Measurements from ENCODE around the gene CCNF. TPM values are rescaled to one million over a fixed set of nuclear protein-coding genes. Genes with fewer than 3 reads are reported as not detected.

Gene CCNF
- total and polyA plus RNA-seq, 9 of the 15 experiments (the other 6 are each of a cell fraction or from before 2014, with no cell fraction given), result 4.1 to 70.1 (median 29.5) TPM

DNA sequence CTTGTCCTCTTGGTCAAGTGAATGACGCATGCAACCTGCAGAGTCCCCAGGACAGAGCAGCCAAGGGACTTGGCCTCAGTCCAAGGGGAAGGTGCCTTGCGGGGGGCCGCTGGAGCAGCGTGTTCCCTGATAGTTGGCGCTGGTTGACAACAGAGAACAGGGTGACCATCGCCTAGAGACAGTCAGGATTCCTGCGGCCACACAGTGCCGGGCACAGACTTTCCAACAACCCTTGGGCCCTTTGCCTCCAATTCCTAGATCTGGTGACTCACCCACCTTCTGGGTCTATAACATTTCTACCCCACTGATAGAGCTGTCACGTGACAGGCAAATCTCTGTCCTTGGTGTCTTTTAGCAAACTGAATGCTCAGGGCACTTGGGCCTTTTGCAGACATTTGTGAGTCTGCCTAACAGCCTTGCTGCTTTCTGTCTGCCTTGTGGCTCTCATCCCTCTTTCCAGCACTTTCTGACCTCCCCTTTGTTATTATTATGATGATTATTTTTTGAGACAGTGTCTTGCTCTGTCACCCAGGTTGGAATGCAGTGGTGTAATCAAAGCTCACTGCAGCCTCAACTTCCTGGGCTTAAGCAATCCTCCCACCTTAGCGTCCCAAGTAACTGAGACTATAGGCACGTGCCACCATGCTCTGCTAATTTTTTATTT lies 18.8 kb downstream of the CCNF start:
- CTCF ChIA-PET (ENCODE audit: low intra/inter-chr PET ratio), result no interaction called here
- BruUV-seq (replicated peaks), result no TSS peak
- peaks cover 87% of the 10 kb centered on the region; the same call in 2 of the 3 replicates for H3K36me3 ChIP-seq (ENCODE audit: control insufficient read depth, insufficient read depth, low read length)

More for the DNA sequence above, 18.8 kb downstream of the CCNF start:
- no peak for DNase-seq (ENCODE audit: extremely low read depth in 1 of 4, low spot score in 3 of 4)
- no peak for ATAC-seq
- H3K79me2 ChIP-seq (ENCODE audit: control insufficient read depth, insufficient read depth, low read length), result no peaks in the 10 kb centered on the region
- H4K20me1 ChIP-seq (replicated peaks; ENCODE audit: control insufficient read depth, insufficient read depth, low read length), result no peaks in the 10 kb centered on the region
- no peak overlapping the region for H2AFZ ChIP-seq (ENCODE audit: low read depth, low read length)
- H3K27ac ChIP-seq (ENCODE audit: extremely low read depth, low read depth, low read length), result no peak overlapping the region
- H3K9me1 ChIP-seq (ENCODE audit: control insufficient read depth, insufficient read depth, low read length), result no peaks in the 10 kb centered on the region
- WGBS (ENCODE audit: insufficient coverage, low coverage, missing lambda C conversion rate), result 86% methylated on average over 11 of the region's 11 CpGs
- FAIRE-seq, result no peak
- no peak overlapping the region for H3K9ac ChIP-seq (ENCODE audit: insufficient read depth in 1 of 2, low read depth in 2 of 2, low read length in 2 of 2)
- in situ Hi-C loops (cut with MboI), result no loop called here
- H3K27me3 ChIP-seq (ENCODE audit: control insufficient read depth in 2 of 2, insufficient read depth in 2 of 2, low read length in 2 of 2), result no peaks in the 10 kb centered on the region; a peak in 1 of 5 replicates
- H3K9me3 ChIP-seq (replicated peaks; ENCODE audit: control insufficient read depth, insufficient read depth, low read depth, low read length), result no peaks in the 10 kb centered on the region
- H3K4me2 ChIP-seq (ENCODE audit: insufficient read depth, low read length), result no peak overlapping the region
- intact Hi-C loops (cut with micrococcal nuclease), result no loop called here
- H3K4me1 ChIP-seq (replicated peaks in 1 of 2; ENCODE audit: control insufficient read depth in 2 of 2, insufficient read depth in 2 of 2, low read length in 2 of 2), result peaks cover 0 to 12% of the 10 kb centered on the region in 2 experiments; a peak in 2 of 5 replicates
- POLR2A ChIA-PET, result interaction anchor here (0.8 to 1.6 kb wide), 3 partner anchors 8 to 12 kb away, joined by 3 to 5 read pairs (median 3); partner anchors contain the start of gene TEDC2
- no peak for TF ChIP-seq ATF7 (IDR thresholded peaks at IDR 0.05)
- no peak for TF ChIP-seq XRCC4 (IDR thresholded peaks at IDR 0.05; ENCODE audit: extremely low read depth, insufficient read depth, insufficient read length)
- TF ChIP-seq, protein P1, sequence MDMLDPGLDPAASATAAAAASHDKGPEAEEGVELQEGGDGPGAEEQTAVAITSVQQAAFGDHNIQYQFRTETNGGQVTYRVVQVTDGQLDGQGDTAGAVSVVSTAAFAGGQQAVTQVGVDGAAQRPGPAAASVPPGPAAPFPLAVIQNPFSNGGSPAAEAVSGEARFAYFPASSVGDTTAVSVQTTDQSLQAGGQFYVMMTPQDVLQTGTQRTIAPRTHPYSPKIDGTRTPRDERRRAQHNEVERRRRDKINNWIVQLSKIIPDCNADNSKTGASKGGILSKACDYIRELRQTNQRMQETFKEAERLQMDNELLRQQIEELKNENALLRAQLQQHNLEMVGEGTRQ (CRISPR knock-in tag; IDR thresholded peaks at IDR 0.05), result 0 out of 2 replicates have a peak, but pooled peaks have one; percentile 18
- TF ChIP-seq MTA3 (IDR thresholded peaks at IDR 0.05; ENCODE audit: borderline replicate concordance), result no peak
- TF ChIP-seq HMGN3 (IDR thresholded peaks at IDR 0.05; ENCODE audit: borderline replicate concordance, extremely low read depth, insufficient read length, low read depth, low read length), result no peak
- no peak for TF ChIP-seq ZNF347 (CRISPR knock-in tag; IDR thresholded peaks at IDR 0.05; ENCODE audit: low read depth)
- TF ChIP-seq, protein P2, sequence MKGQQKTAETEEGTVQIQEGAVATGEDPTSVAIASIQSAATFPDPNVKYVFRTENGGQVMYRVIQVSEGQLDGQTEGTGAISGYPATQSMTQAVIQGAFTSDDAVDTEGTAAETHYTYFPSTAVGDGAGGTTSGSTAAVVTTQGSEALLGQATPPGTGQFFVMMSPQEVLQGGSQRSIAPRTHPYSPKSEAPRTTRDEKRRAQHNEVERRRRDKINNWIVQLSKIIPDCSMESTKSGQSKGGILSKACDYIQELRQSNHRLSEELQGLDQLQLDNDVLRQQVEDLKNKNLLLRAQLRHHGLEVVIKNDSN (CRISPR knock-in tag; IDR thresholded peaks at IDR 0.05), result peak; percentile 47
- TF ChIP-seq BHLHE40 (IDR thresholded peaks at IDR 0.05; ENCODE audit: low read length), result no peak
- TF ChIP-seq, protein P3, sequence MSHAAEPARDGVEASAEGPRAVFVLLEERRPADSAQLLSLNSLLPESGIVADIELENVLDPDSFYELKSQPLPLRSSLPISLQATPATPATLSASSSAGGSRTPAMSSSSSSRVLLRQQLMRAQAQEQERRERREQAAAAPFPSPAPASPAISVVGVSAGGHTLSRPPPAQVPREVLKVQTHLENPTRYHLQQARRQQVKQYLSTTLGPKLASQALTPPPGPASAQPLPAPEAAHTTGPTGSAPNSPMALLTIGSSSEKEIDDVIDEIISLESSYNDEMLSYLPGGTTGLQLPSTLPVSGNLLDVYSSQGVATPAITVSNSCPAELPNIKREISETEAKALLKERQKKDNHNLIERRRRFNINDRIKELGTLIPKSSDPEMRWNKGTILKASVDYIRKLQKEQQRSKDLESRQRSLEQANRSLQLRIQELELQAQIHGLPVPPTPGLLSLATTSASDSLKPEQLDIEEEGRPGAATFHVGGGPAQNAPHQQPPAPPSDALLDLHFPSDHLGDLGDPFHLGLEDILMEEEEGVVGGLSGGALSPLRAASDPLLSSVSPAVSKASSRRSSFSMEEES (CRISPR knock-in tag; IDR thresholded peaks at IDR 0.05), result peak; percentile 52
- peak; percentile 69 for TF ChIP-seq NFIC (IDR thresholded peaks at IDR 0.05)
- TF ChIP-seq RBFOX2 (IDR thresholded peaks at IDR 0.05; ENCODE audit: low read depth, low read length), result peak; percentile 43
- TF ChIP-seq TOE1 (IDR thresholded peaks at IDR 0.05; ENCODE audit: borderline replicate concordance), result 0 out of 2 replicates have a peak, but pooled peaks have one; percentile 17
- TF ChIP-seq TOE1 (CRISPR knock-in tag; IDR thresholded peaks at IDR 0.05; ENCODE audit: borderline replicate concordance, low read depth), result no peak
- TF ChIP-seq HMG20B (CRISPR knock-in tag; IDR thresholded peaks at IDR 0.05), result no peak
- TF ChIP-seq RAD51 (IDR thresholded peaks at IDR 0.05; ENCODE audit: borderline replicate concordance, low read depth), result peak; percentile 63; the same call in 1 of the 2 replicates
- no peak for TF ChIP-seq DPF2 (IDR thresholded peaks at IDR 0.05)
- TF ChIP-seq POLR2G (IDR thresholded peaks at IDR 0.05; ENCODE audit: low read depth, low read length), result peak; percentile 50; the same call in 1 of the 2 replicates
- TF ChIP-seq RB1 (IDR thresholded peaks at IDR 0.05; ENCODE audit: low read depth), result no peak
- TF ChIP-seq NONO (IDR thresholded peaks at IDR 0.05; ENCODE audit: low read depth in 2 of 2, low read length in 1 of 2), result no peak
- H3K4me3 ChIP-seq, result no peak overlapping the region

Measured in K562 (cell line).